ENCODE data around the gene SH3D19.
"Not testable (repeated sequence)": the region's sequence is repeated elsewhere in the genome, so short reads cannot be mapped to it uniquely, and the experiment has no call there.

SH3D19 gene

DNA sequence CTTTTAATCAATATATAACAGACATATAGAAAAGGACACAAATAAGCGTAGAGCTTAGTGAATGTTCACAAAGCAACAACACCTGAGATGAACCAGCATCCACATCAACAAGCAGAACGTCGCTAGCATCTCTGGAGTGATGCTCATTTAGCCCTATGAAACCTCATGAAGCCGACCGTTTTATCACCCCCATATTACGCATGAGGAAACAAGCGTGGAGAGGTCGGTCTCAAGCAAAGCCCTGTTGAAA lies 226.5 kb downstream of the SH3D19 start:
- DNase-seq (ENCODE audit: low read depth): no peak

GRCh38 chr4:151097759-151098158 lies 227.6 kb downstream of the SH3D19 start:
- no peak for DNase-seq (ENCODE audit: low read depth)

DNA sequence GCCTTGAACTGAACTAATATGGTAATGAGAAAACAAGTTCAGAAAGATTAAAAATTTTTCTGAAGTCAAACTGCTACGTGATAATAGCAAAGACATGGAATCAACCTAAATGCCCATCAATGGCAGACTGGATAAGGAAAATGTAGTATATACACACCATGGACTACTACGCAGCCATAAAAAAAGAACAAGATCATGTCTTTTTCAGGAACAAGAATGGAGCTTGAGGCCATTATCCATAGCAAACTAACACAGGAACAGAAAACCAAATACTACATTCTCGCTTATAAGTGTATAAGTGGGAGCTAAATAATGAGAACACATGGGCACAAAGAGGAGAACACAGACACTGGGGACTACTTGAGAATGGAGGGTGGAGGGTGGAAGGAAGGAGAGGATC lies 230.3 kb downstream of the SH3D19 start:
- DNase-seq (ENCODE audit: low read depth): no peak

DNA sequence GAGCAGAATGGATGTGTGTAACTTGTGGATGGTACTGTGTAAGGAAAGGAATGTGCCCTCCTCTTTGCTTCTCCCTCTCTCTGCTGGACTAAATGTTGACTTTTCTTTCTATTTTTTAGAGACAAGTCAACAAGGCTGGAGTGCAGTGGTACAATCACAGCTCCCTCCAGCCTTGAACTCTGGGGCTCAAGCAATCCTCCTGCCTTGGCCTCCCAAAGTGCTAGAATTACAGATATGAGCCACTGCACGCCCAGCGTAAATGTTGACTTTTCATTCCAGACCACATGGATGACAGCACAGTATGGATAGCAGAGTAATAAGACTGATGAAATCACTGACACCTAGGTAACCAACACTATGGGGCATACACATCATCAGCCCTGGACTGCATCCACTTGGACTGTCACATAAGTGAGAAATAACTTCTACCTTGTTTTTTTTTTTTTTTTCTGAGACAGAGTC lies 231.1 kb downstream of the SH3D19 start:
- no peak for DNase-seq (ENCODE audit: low read depth)

DNA sequence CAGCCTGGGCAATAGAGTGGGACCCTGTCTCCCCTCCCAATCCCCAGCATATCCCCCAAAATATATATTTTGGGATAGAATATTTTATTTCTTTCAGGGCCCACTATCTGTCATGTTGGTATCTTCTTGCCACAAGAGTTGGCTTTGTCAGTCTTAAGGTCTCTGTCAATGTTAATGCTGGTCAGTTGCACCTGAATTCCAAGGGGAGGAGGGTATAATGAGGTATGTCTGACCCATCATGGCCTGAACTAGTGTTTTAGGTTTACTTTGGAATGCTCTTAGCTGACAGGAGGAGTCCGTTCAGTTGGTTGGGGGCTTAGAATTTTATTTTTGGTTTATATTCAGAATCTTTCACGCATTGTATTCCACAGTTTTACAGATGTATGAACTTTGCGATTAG lies 232.2 kb downstream of the SH3D19 start:
- DNase-seq (ENCODE audit: low read depth): no peak

- DNase-seq (ENCODE audit: low read depth): no peak
Observed at GRCh38 chr4:151092488-151092887, 232.9 kb downstream of the SH3D19 start.

- no peak for DNase-seq (ENCODE audit: low read depth)
Observed at GRCh38 chr4:151091047-151091446, 234.4 kb downstream of the SH3D19 start.

DNA sequence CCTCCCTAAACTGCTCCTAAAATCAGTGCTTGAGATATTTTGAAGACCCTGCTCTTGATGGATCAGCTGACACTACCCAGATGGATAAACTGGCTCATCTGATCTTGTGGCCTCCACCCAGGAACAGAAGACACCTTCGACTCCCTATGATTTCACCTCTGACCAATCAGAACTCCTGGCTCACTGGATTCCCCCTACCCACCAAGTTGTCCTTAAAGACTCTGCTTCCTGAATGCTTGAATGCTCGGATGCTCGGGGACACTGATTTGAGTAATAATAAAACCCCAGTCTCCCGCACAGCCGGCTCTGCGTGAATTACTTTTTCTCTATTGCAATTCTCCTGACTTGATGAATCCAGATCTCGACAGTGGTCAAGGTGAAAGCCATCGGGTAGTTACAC lies 237.9 kb downstream of the SH3D19 start:
- DNase-seq (ENCODE audit: low read depth): no peak

DNA sequence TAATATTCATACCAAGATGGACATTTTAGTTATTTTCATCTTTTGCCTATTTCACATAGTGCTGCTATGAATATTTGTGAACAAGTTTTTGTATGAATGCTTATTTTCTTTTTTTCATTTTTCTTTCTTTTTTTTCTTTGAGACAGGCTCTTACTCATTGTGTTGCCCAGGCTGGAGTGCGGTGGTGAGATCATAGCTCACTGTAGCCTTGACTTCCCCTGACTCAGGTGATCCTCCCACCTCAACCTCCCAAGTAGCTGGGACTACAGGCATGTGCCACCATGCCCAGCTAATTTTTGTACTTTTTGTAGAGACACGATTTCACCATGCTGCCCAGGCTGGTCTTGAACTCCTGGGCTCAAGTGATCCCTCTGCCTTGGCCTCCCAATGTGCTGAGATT lies 247.4 kb downstream of the SH3D19 start:
- not testable (repeated sequence) for DNase-seq (ENCODE audit: low read depth)

DNA sequence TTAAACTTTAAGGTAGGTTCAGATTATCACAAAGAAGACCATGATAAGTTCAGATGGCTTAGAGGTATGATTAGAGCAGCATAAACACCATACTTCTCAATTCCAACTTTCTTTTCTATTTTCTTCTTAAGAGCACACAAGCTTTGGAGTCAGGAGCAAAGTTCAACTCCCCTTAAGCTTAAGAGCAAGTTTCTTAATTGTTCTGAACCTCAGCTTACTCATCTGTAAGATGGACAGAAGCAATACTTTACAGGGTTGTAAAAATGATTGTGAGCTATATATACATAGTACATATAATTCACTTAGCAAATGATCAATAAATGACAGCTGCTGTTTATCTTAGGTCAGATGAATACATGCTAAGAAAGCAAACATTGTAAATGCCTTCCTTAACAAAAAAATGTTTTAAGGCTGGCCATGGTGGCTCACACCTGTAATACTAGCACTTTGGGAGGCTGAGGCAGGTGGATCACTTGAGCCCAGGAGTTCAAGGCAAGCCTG lies 250.9 kb downstream of the SH3D19 start:
- no peak for DNase-seq (ENCODE audit: low read depth)
